Small intestine (tissue), 7 donors: ENCODE measurements around the gene RGS3. TPM values are rescaled to one million over a fixed set of nuclear protein-coding genes. Genes with fewer than 3 reads are reported as not detected.
A peak's percentile ranks its signal among the peaks of the same experiment; 100 is the strongest.

Experiments used
- DNase-seq, 2 donors: peaks; one replicate each; pipeline versions ENCODE4 v3.0.0 to v3.0.0-alpha.2; 2013
- FAIRE-seq: peaks from 2 replicates; lab custom pipeline; 2012; peaks lifted over from hg19 to GRCh38; lab: Jason Lieb, UNC
- H3K27ac ChIP-seq, 3 donors: one replicate each; pipeline ENCODE4 v1.5.1; 2013; ENCODE audit warnings: low read length in 2 of 3, mild to moderate bottlenecking in 2 of 3, control low read depth in 1 of 3, inconsistent platforms in 1 of 3, low read depth in 1 of 3, moderate library complexity in 1 of 3
- H3K27me3 ChIP-seq, 3 donors: one replicate each; pipeline ENCODE4 v1.6.1; 2013; ENCODE audit warnings: low read length in 3 of 3, inconsistent platforms in 1 of 3; ENCODE audit not compliant: control insufficient read depth in 3 of 3, insufficient read depth in 3 of 3
- H3K36me3 ChIP-seq, 3 donors: one replicate each; pipeline ENCODE4 v1.6.1; 2013; ENCODE audit warnings: low read length in 3 of 3, inconsistent platforms in 1 of 3, low read depth in 1 of 3, mild to moderate bottlenecking in 1 of 3, moderate library complexity in 1 of 3; ENCODE audit not compliant: control insufficient read depth in 3 of 3, insufficient read depth in 2 of 3
- H3K4me1 ChIP-seq, 3 donors: one replicate each; pipeline ENCODE4 v1.6.1; 2013; ENCODE audit warnings: low read length in 2 of 3, inconsistent platforms in 1 of 3, low read depth in 1 of 3, mild to moderate bottlenecking in 1 of 3, moderate library complexity in 1 of 3; ENCODE audit not compliant: control insufficient read depth in 3 of 3, insufficient read depth in 2 of 3
- H3K4me3 ChIP-seq, 3 donors: one replicate each; pipeline ENCODE4 v1.5.1; 2013; ENCODE audit warnings: low read length in 3 of 3, control low read depth in 1 of 3, inconsistent platforms in 1 of 3, low read depth in 1 of 3, mild to moderate bottlenecking in 1 of 3, moderate library complexity in 1 of 3
- H3K9me3 ChIP-seq, 2 donors: one replicate each; pipeline ENCODE4 v1.6.1; 2013; ENCODE audit warnings: low read depth in 1 of 2, low read length in 1 of 2; ENCODE audit not compliant: control insufficient read depth in 2 of 2, insufficient read depth in 1 of 2
- WGBS, 3 donors: extraction: QIAGEN DNeasy Blood & Tissue Kit; methylation state at CpG; one replicate each; pipeline ENCODE4 v1.1.7; 2013; 5-methylcytosine and 5-hydroxymethylcytosine counted together
- polyA plus RNA-seq, 4 donors: library from polyadenylated mRNA; stranded (reverse) in 3 of 4; unstranded in 1 of 4; fragments of 200-250 nt in 3 of 4; fragments of 120-200 nt in 1 of 4; gene quantifications; one replicate each; pipeline versions ENCODE4 v1.2.1 to v1.2.3, GENCODE V29; 2013
- donor health status: healthy with polysubstance abuse.
- donor health status: control.
- donor health status: control.
- donor health status: Bipolar disorder and iron deficiency.
- donor health status: healthy.

RGS3 gene
- polyA plus RNA-seq, 4 donors: 23.0 to 37.0 (median 26.4) TPM

GRCh38 chr9:113477058-113477457, 13.5 kb downstream of the RGS3 start:
- peaks cover 0 to 6% (median 0%) of the 10 kb centered on the region in 3 donors for H3K4me1 ChIP-seq
- no peaks in the 10 kb centered on the region for H3K9me3 ChIP-seq
- H3K4me3 ChIP-seq: no peak overlapping the region
- DNase-seq: no peak
- no peak overlapping the region for H3K27ac ChIP-seq
- H3K36me3 ChIP-seq: peaks cover 0 to 23% (median 0%) of the 10 kb centered on the region in 3 donors
- H3K27me3 ChIP-seq: no peaks in the 10 kb centered on the region
- 42 to 79% (median 64%) methylated on average over 4 of the region's 4 CpGs for WGBS, 3 donors
- FAIRE-seq: no peak

GRCh38 chr9:113477661-113478060, 14.1 kb downstream of the RGS3 start:
- no peak for FAIRE-seq
- H3K27ac ChIP-seq: no peak overlapping the region
- WGBS, 3 donors: 88 to 93% (median 90%) methylated on average over 5 of the region's 5 CpGs

GRCh38 chr9:113479174-113479621, 15.7 kb downstream of the RGS3 start:
- peaks cover 0 to 38% (median 0%) of the 10 kb centered on the region in 3 donors for H3K36me3 ChIP-seq
- FAIRE-seq: no peak
- no peak overlapping the region for H3K4me3 ChIP-seq
- WGBS, 3 donors: 51 to 65% (median 54%) methylated on average over 7 of the region's 7 CpGs
- no peak overlapping the region for H3K27ac ChIP-seq
- H3K9me3 ChIP-seq: no peaks in the 10 kb centered on the region
- peaks cover 0 to 6% (median 0%) of the 10 kb centered on the region in 3 donors for H3K4me1 ChIP-seq
- peak; percentile 31 to 67 for DNase-seq
- no peaks in the 10 kb centered on the region for H3K27me3 ChIP-seq

More at GRCh38 chr9:113477661-113478060, 14.1 kb downstream of the RGS3 start:
- Histone ChIP-seq H3K9me3 (no peaks in the 10 kb centered on the region), H3K4me1 (peaks cover 0 to 6% (median 0%) of the 10 kb centered on the region in 3 donors), H3K27me3 (no peaks in the 10 kb centered on the region), H3K4me3 (no peak overlapping the region), H3K36me3 (peaks cover 0 to 26% (median 0%) of the 10 kb centered on the region in 3 donors)
- no peak for DNase-seq

- H3K4me1 ChIP-seq: peaks cover 0 to 6% (median 2%) of the 10 kb centered on the region in 3 donors
- H3K9me3 ChIP-seq: no peaks in the 10 kb centered on the region
- H3K27ac ChIP-seq: no peak overlapping the region
- peaks cover 0 to 43% (median 0%) of the 10 kb centered on the region in 3 donors for H3K36me3 ChIP-seq
- H3K27me3 ChIP-seq: no peaks in the 10 kb centered on the region
- no peak for FAIRE-seq
- DNase-seq: no peak
- WGBS, 3 donors: 90 to 98% (median 94%) methylated on average over 4 of the region's 4 CpGs
- H3K4me3 ChIP-seq: no peak overlapping the region
Observed at GRCh38 chr9:113480612-113481011, 17.1 kb downstream of the RGS3 start.

GRCh38 chr9:113481176-113481787, 17.8 kb downstream of the RGS3 start:
- Histone ChIP-seq H3K4me3 (no peak overlapping the region), H3K4me1 (peaks cover 0 to 6% (median 2%) of the 10 kb centered on the region in 3 donors), H3K36me3 (peaks cover 0 to 43% (median under 1%) of the 10 kb centered on the region in 3 donors), H3K9me3 (no peaks in the 10 kb centered on the region), H3K27me3 (no peaks in the 10 kb centered on the region), H3K27ac (no peak overlapping the region)
- FAIRE-seq (no peak), DNase-seq (no peak)
- WGBS, 3 donors: 82 to 86% (median 85%) methylated on average over 7 of the region's 7 CpGs

GRCh38 chr9:113482341-113482740, 18.8 kb downstream of the RGS3 start:
- H3K4me3 ChIP-seq: no peak overlapping the region
- no peak overlapping the region for H3K27ac ChIP-seq
- no peaks in the 10 kb centered on the region for H3K9me3 ChIP-seq
- H3K4me1 ChIP-seq: peaks cover 0 to 6% (median 2%) of the 10 kb centered on the region in 3 donors
- no peaks in the 10 kb centered on the region for H3K27me3 ChIP-seq
- peaks cover 0 to 41% (median 2%) of the 10 kb centered on the region in 3 donors for H3K36me3 ChIP-seq
- FAIRE-seq (no peak), DNase-seq (no peak)
- WGBS, 3 donors: 96 to 99% (median 97%) methylated on average over 10 of the region's 10 CpGs

GRCh38 chr9:113482991-113483675, 19.6 kb downstream of the RGS3 start:
- no peaks in the 10 kb centered on the region for H3K27me3 ChIP-seq
- H3K36me3 ChIP-seq: peaks cover 0 to 40% (median 2%) of the 10 kb centered on the region in 3 donors
- no peak overlapping the region for H3K4me3 ChIP-seq
- H3K9me3 ChIP-seq: no peaks in the 10 kb centered on the region
- WGBS, 3 donors: 92 to 95% (median 93%) methylated on average over 6 of the region's 6 CpGs
- H3K4me1 ChIP-seq: peaks cover 0 to 6% (median 2%) of the 10 kb centered on the region in 3 donors
- H3K27ac ChIP-seq: peak overlapping the region in 1 of 3 donors; percentile 3
- DNase-seq (no peak), FAIRE-seq (no peak)

GRCh38 chr9:113483676-113484257, 20.2 kb downstream of the RGS3 start:
- peaks cover 0 to 47% (median 2%) of the 10 kb centered on the region in 3 donors for H3K36me3 ChIP-seq
- DNase-seq (no peak), FAIRE-seq (no peak)
- H3K9me3 ChIP-seq: no peaks in the 10 kb centered on the region
- H3K27ac ChIP-seq: peak overlapping the region in 1 of 3 donors; percentile 3
- peaks cover 0 to 6% (median 2%) of the 10 kb centered on the region in 3 donors for H3K4me1 ChIP-seq
- no peaks in the 10 kb centered on the region for H3K27me3 ChIP-seq
- H3K4me3 ChIP-seq: no peak overlapping the region
- 50 to 64% (median 53%) methylated on average over 9 of the region's 9 CpGs for WGBS, 3 donors
